Measurements from ENCODE around the gene CGB1. TPM values are rescaled to one million over a fixed set of nuclear protein-coding genes. Genes with fewer than 3 reads are reported as not detected.
A peak's percentile ranks its signal among the peaks of the same experiment; 100 is the strongest.

CGB1 gene
- total RNA-seq, 1 experiment from 2014 or later: not detected

GRCh38 chr19:48993175-48994034 lies 43.3 kb downstream of the CGB1 start, which contains the start of the genes GYS1 and RUVBL2 (continued):
- peak; percentile 62; the same call in 1 of the 2 replicates for TF ChIP-seq CREM (CRISPR knock-in tag; IDR thresholded peaks at IDR 0.05)

GRCh38 chr19:48992581-48993174 lies 44.0 kb downstream of the CGB1 start:
- H3K36me3 Mint-ChIP-seq: peaks cover 24% of the 10 kb centered on the region
- H3K27ac Mint-ChIP-seq: peak overlapping the region; percentile 95
- CTCF ChIA-PET: interaction anchor here (0.6 to 3.4 kb wide), 55 partner anchors 9 to 499 kb away, joined by 3 to 60 read pairs (median 7); partner anchors contain the start of genes CA11, CGB2, CGB7 and DHDH
- no peak for TF ChIP-seq ATF1 (CRISPR knock-in tag; IDR thresholded peaks at IDR 0.05)
- TF ChIP-seq ZNF532 (CRISPR knock-in tag; IDR thresholded peaks at IDR 0.05; ENCODE audit: borderline replicate concordance): no peak
- TF ChIP-seq ATF2 (CRISPR knock-in tag; IDR thresholded peaks at IDR 0.05; ENCODE audit: borderline replicate concordance, low read depth): no peak
- TF ChIP-seq FOXP1 (CRISPR knock-in tag; IDR thresholded peaks at IDR 0.05; ENCODE audit: borderline replicate concordance): no peak
- no peak for TF ChIP-seq E2F1 (CRISPR knock-in tag; IDR thresholded peaks at IDR 0.05)
- no peak for TF ChIP-seq EMX1 (CRISPR knock-in tag; IDR thresholded peaks at IDR 0.05)
- TF ChIP-seq ESRRA (CRISPR knock-in tag; IDR thresholded peaks at IDR 0.05; ENCODE audit: borderline replicate concordance): 0 out of 2 replicates have a peak, but pooled peaks have one; percentile 42
- TF ChIP-seq USF1 (CRISPR knock-in tag; IDR thresholded peaks at IDR 0.05): no peak
- no peak for TF ChIP-seq ZNF317 (CRISPR knock-in tag; IDR thresholded peaks at IDR 0.05; ENCODE audit: borderline replicate concordance, low read depth)
- DNase-seq (ENCODE audit: low spot score): no peak
- no peaks in the 10 kb centered on the region for H3K27me3 Mint-ChIP-seq (ENCODE audit: low read depth)
- ATAC-seq: peak; percentile 1; the same call in 1 of the 2 replicates
- H3K9me3 Mint-ChIP-seq: no peaks in the 10 kb centered on the region
- peaks cover 33% of the 10 kb centered on the region for H3K4me1 Mint-ChIP-seq
- peak overlapping the region; percentile 99 for H3K4me3 Mint-ChIP-seq
- POLR2A ChIA-PET: interaction anchor here (0.5 to 2.1 kb wide), 11 partner anchors 9 to 519 kb away, joined by 3 to 10 read pairs (median 5); no protein-coding TSS in a partner anchor

GRCh38 chr19:48991873-48992580 lies 44.7 kb downstream of the CGB1 start:
- POLR2A ChIA-PET: interaction anchor here (0.5 to 2.1 kb wide), 4 partner anchors 21 to 538 kb away, joined by 3 to 10 read pairs (median 5); no protein-coding TSS in a partner anchor
- H3K27ac Mint-ChIP-seq: peak overlapping the region; percentile 95
- peaks cover 24% of the 10 kb centered on the region for H3K36me3 Mint-ChIP-seq
- peak; percentile 10 for ATAC-seq
- H3K27me3 Mint-ChIP-seq (ENCODE audit: low read depth): no peaks in the 10 kb centered on the region
- H3K9me3 Mint-ChIP-seq: no peaks in the 10 kb centered on the region
- CTCF ChIA-PET: interaction anchor here (0.9 to 3.4 kb wide), 19 partner anchors 8 to 218 kb away, joined by 3 to 60 read pairs (median 11); partner anchors contain the start of genes CGB2, CGB7, DHDH and LHB
- H3K4me3 Mint-ChIP-seq: peak overlapping the region; percentile 99
- H3K4me1 Mint-ChIP-seq: peaks cover 33% of the 10 kb centered on the region
- no peak for DNase-seq (ENCODE audit: low spot score)
- TF ChIP-seq ELF4 (CRISPR knock-in tag; IDR thresholded peaks at IDR 0.05; ENCODE audit: low read depth) (no peak), E2F5 (CRISPR knock-in tag; IDR thresholded peaks at IDR 0.05) (no peak), ZNF423 (CRISPR knock-in tag; IDR thresholded peaks at IDR 0.05) (no peak), ERG (CRISPR knock-in tag; IDR thresholded peaks at IDR 0.05) (no peak), NR2C2 (CRISPR knock-in tag; IDR thresholded peaks at IDR 0.05) (no peak), ZNF121 (CRISPR knock-in tag; IDR thresholded peaks at IDR 0.05) (no peak), ZNF396 (CRISPR knock-in tag; IDR thresholded peaks at IDR 0.05; ENCODE audit: borderline replicate concordance) (no peak), IRF1 (CRISPR knock-in tag; IDR thresholded peaks at IDR 0.05) (no peak)

All from WTC11 (cell line).